Aorta (tissue), 5 donors: ENCODE results near the gene SCP2. TPM values are rescaled to one million over a fixed set of nuclear protein-coding genes. Genes with fewer than 3 reads are reported as not detected.
"Not testable (repeated sequence)": the region's sequence is repeated elsewhere in the genome, so short reads cannot be mapped to it uniquely, and the experiment has no call there.

Experiments used
- ATAC-seq: fragments of 200-7000 bp; cut with Tn5 transposase; one replicate; pipeline ENCODE4 v1.9.1; 2022; ENCODE audit warnings: moderate library complexity; ENCODE audit not compliant: low FRiP score
- DNase-seq, 2 donors: peaks; one replicate each; pipeline ENCODE4 v3.0.0-alpha.2; 2020
- H3K27ac ChIP-seq, 2 donors: one replicate each; pipeline ENCODE4 v1.5.1; 2013; ENCODE audit warnings: low read length in 2 of 2, mild to moderate bottlenecking in 2 of 2, moderate library complexity in 2 of 2, control low read depth in 1 of 2, inconsistent platforms in 1 of 2, low read depth in 1 of 2
- H3K27me3 ChIP-seq, 2 donors: one replicate each; pipeline ENCODE4 v1.6.1; 2013; ENCODE audit warnings: control low read depth in 1 of 2, low read length in 1 of 2, mild to moderate bottlenecking in 1 of 2, moderate library complexity in 1 of 2; ENCODE audit not compliant: insufficient read depth in 2 of 2, control insufficient read depth in 1 of 2
- H3K36me3 ChIP-seq, 2 donors: one replicate each; pipeline ENCODE4 v1.6.1; 2013; ENCODE audit warnings: control low read depth in 1 of 2, low read length in 1 of 2, mild to moderate bottlenecking in 1 of 2; ENCODE audit not compliant: insufficient read depth in 2 of 2, control insufficient read depth in 1 of 2
- H3K4me1 ChIP-seq, 2 donors: one replicate each; pipeline ENCODE4 v1.6.1; 2013; ENCODE audit warnings: low read length in 2 of 2, control low read depth in 1 of 2, mild to moderate bottlenecking in 1 of 2, moderate library complexity in 1 of 2; ENCODE audit not compliant: insufficient read depth in 2 of 2, control insufficient read depth in 1 of 2
- H3K4me3 ChIP-seq, 2 donors: one replicate each; pipeline ENCODE4 v1.5.1; 2013; ENCODE audit warnings: low read length in 2 of 2, control low read depth in 1 of 2, mild to moderate bottlenecking in 1 of 2
- H3K9me3 ChIP-seq: one replicate; pipeline ENCODE4 v1.6.1; 2013; ENCODE audit warnings: mild to moderate bottlenecking, low read length; ENCODE audit not compliant: control insufficient read depth
- WGBS, 2 donors: extraction: QIAGEN DNeasy Blood & Tissue Kit; methylation state at CpG; one replicate each; pipeline ENCODE4 v1.1.7; 2013; 5-methylcytosine and 5-hydroxymethylcytosine counted together
- intact Hi-C, 2 donors: fragments of 100-400 bp; cut with DNase I; formaldehyde crosslinking; loops; one replicate each; pipeline versions ENCODE4 v1.14.2 to v1.15.0; 2022
- polyA plus RNA-seq, 2 donors: library from polyadenylated mRNA; stranded (reverse); fragments of 200-250 nt; gene quantifications; one replicate each; pipeline ENCODE4 v1.2.3, GENCODE V29; 2013
- total RNA-seq, 2 donors: library from RNA; stranded (reverse); fragmentation: NEBNext Ultra II Directional; extraction: Animal tissue kit (Norgen Biotek cat#: 25700); gene quantifications; one replicate each; pipeline ENCODE4 v1.2.1, GENCODE V29; 2021
- donor health status: healthy with polysubstance abuse.
- donor health status: Bipolar disorder and iron deficiency.
- donor health status: DM: no; HTN: no; CAD: no.
- donor health status: DM: no; HTN: no; CAD: no.
- donor health status: DM: yes; HTN: yes; CAD: no.

SCP2 gene
- total and polyA plus RNA-seq, 4 donors = 80.3 to 309 (median 120) TPM

DNA sequence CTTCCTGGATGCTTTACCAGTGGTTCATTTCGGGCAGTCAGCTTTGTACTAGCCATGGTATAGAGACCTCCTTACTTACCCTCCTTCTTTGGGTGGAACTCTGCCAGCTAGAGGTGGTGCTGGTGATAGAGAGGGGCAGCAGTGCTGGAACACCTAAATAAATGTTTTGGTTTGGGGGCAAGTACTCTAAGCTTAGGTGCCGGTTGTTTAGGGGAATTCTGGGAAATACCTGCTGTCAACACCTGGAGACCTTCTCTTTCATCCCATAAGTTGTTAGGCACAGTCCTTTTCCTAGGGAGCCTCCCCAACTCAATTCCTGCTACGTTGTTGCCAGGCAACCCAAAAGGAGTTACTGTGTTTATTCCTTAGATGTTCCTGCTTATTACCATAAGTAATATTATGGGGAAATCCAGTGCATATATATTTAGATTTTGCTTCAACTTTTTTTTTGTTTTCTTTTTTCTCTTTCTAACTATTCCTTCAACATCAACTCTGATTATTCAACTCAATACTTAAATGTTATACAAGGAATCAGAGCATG is 16.9 kb downstream of the SCP2 start:
- Histone ChIP-seq H3K4me3 (no peak overlapping the region), H3K4me1 (no peaks in the 10 kb centered on the region), H3K27me3 (no peaks in the 10 kb centered on the region), H3K27ac (no peak overlapping the region), H3K9me3 (no peaks in the 10 kb centered on the region), H3K36me3 (no peaks in the 10 kb centered on the region)
- WGBS, 2 donors = 75 to 76% methylated on average over 3 of the region's 3 CpGs
- intact Hi-C loops = no loop called here
- DNase-seq (no peak), ATAC-seq (no peak)

GRCh38 chr1:52944566-52944965 is 17.5 kb downstream of the SCP2 start:
- DNase-seq = no peak
- no peak for ATAC-seq
- Histone ChIP-seq H3K27me3 (no peaks in the 10 kb centered on the region), H3K4me3 (no peak overlapping the region), H3K4me1 (no peaks in the 10 kb centered on the region), H3K9me3 (no peaks in the 10 kb centered on the region), H3K27ac (no peak overlapping the region), H3K36me3 (no peaks in the 10 kb centered on the region)
- WGBS, 2 donors = 88 to 91% methylated on average over 10 of the region's 10 CpGs
- intact Hi-C loops = no loop called here

DNA sequence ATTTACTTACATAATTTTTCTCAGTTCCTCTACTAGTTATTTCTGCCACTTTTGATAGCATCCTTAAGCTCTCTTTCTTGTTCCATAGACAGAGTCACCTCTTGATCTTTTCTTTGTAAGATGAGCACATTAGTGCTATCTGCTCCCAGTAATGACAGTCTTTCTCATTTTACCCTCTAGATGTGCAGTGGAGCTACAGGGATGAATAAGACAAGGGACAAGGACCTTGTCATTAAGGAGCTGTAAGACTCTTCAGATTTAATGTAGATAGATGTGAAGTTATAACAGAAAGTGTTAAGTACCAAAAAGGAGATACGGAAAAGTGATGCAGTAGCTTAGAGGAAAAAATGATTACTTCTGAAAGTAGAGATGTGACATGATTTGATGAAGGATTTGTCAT is 20.4 kb downstream of the SCP2 start:
- intact Hi-C loops = no loop called here
- Histone ChIP-seq H3K4me3 (no peak overlapping the region), H3K4me1 (no peaks in the 10 kb centered on the region), H3K27ac (no peak overlapping the region), H3K36me3 (no peaks in the 10 kb centered on the region), H3K9me3 (no peaks in the 10 kb centered on the region), H3K27me3 (no peaks in the 10 kb centered on the region)
- DNase-seq = no peak
- WGBS, 2 donors = 78 to 79% methylated on average over 1 of the region's 1 CpG
- ATAC-seq = no peak

- H3K4me1 ChIP-seq, DNase-seq, H3K4me3 ChIP-seq, H3K9me3 ChIP-seq, H3K36me3 ChIP-seq, intact Hi-C loops, H3K27ac ChIP-seq, ATAC-seq, H3K27me3 ChIP-seq: not testable (repeated sequence)
Observed at GRCh38 chr1:52949602-52950001, 22.5 kb downstream of the SCP2 start.

DNA sequence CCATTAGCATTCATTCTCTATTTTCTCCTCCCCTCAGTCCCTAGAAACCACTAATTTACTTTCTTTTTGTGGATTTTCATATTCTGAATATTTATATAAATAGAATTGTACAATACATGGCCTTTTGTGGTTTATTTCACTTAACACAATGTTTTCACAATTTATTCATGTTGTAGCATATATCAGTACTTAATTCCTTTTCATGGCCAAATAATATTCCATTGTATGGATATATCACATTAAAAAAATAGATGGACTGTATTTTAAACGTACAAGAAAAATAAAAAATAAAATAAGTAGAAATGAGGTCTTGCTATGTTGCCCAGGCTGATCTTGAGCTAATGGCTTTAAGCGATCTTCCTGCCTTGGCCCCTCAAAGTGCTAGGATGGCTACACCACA is 25.0 kb downstream of the SCP2 start:
- 95 to 97% methylated on average over 2 of the region's 2 CpGs for WGBS, 2 donors
- no peak for ATAC-seq
- H3K27me3 ChIP-seq = no peaks in the 10 kb centered on the region
- no peaks in the 10 kb centered on the region for H3K9me3 ChIP-seq
- DNase-seq = no peak
- intact Hi-C loops = no loop called here
- no peak overlapping the region for H3K4me3 ChIP-seq
- no peaks in the 10 kb centered on the region for H3K4me1 ChIP-seq
- no peaks in the 10 kb centered on the region for H3K36me3 ChIP-seq
- H3K27ac ChIP-seq = no peak overlapping the region

DNA sequence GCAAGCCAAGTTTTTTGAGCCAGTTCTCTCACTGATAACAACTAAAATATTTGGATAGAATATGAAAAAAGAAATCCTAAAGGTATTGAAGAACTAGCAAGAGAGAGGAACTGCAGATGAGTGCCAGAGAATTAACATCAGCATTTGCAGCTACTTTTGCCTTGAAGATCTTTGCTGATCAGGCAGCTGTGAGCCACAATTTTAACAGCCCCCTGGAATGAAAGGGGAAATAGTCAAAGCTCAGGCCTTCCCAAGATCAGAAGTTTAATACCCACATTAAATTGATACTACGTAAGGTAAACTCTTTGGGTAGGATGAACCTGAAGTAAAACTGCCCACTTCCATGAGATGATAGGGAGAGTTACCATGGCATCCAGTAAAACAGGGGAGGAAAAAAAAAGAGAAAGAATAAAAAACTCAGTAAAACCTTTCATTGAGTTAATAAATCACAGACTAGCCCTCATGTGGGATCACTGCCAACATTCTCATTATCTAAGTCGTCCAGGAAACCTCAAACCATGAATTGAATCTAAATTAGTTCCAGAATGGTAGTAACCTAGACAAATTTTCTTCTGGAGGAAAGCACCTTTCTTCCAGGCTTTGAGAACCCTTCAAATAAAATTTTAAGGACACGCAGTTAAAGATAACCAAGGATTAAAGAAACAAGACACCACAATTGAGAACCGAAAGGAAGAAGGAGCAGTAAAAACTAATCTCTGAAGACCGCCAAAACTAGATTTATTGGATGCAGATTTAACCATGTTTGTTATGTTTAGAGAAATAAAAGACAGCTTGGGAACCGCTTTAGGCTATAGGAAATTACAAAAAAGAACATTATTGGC is 28.3 kb downstream of the SCP2 start:
- WGBS, 2 donors = 67 to 70% methylated on average over 6 of the region's 6 CpGs
- intact Hi-C loops = no loop called here
- H3K27me3 ChIP-seq = no peaks in the 10 kb centered on the region
- H3K36me3 ChIP-seq = no peaks in the 10 kb centered on the region
- no peaks in the 10 kb centered on the region for H3K4me1 ChIP-seq
- DNase-seq = no peak
- no peak overlapping the region for H3K27ac ChIP-seq
- no peak for ATAC-seq
- no peak overlapping the region for H3K4me3 ChIP-seq
- no peaks in the 10 kb centered on the region for H3K9me3 ChIP-seq

- intact Hi-C loops = no loop called here
Observed at GRCh38 chr1:52963101-52963500, 36.0 kb downstream of the SCP2 start.

GRCh38 chr1:52967666-52968065 is 40.6 kb downstream of the SCP2 start:
- Histone ChIP-seq H3K4me1 (no peaks in the 10 kb centered on the region), H3K4me3 (no peak overlapping the region), H3K27me3 (no peaks in the 10 kb centered on the region), H3K9me3 (no peaks in the 10 kb centered on the region), H3K27ac (no peak overlapping the region), H3K36me3 (peaks cover 0 to 2% of the 10 kb centered on the region in 2 donors)
- ATAC-seq (no peak), DNase-seq (no peak)
- intact Hi-C loops = no loop called here
- 94 to 96% methylated on average over 3 of the region's 3 CpGs for WGBS, 2 donors

More at GRCh38 chr1:52963101-52963500, 36.0 kb downstream of the SCP2 start:
- WGBS, 2 donors = 72 to 78% methylated on average over 2 of the region's 2 CpGs
- DNase-seq = no peak
- no peaks in the 10 kb centered on the region for H3K4me1 ChIP-seq
- no peaks in the 10 kb centered on the region for H3K9me3 ChIP-seq
- no peak overlapping the region for H3K4me3 ChIP-seq
- no peak overlapping the region for H3K27ac ChIP-seq
- no peaks in the 10 kb centered on the region for H3K27me3 ChIP-seq
- peaks cover 0 to 4% of the 10 kb centered on the region in 2 donors for H3K36me3 ChIP-seq
- ATAC-seq = no peak

GRCh38 chr1:52969234-52969633 is 42.2 kb downstream of the SCP2 start:
- H3K4me1 ChIP-seq, H3K27ac ChIP-seq, H3K4me3 ChIP-seq, H3K36me3 ChIP-seq, H3K27me3 ChIP-seq, DNase-seq, H3K9me3 ChIP-seq, intact Hi-C loops, ATAC-seq: not testable (repeated sequence)
- WGBS, 2 donors = 91 to 95% methylated on average over 2 of the region's 2 CpGs
